ENCODE data around the gene IRX4.

Gene IRX4

DNA sequence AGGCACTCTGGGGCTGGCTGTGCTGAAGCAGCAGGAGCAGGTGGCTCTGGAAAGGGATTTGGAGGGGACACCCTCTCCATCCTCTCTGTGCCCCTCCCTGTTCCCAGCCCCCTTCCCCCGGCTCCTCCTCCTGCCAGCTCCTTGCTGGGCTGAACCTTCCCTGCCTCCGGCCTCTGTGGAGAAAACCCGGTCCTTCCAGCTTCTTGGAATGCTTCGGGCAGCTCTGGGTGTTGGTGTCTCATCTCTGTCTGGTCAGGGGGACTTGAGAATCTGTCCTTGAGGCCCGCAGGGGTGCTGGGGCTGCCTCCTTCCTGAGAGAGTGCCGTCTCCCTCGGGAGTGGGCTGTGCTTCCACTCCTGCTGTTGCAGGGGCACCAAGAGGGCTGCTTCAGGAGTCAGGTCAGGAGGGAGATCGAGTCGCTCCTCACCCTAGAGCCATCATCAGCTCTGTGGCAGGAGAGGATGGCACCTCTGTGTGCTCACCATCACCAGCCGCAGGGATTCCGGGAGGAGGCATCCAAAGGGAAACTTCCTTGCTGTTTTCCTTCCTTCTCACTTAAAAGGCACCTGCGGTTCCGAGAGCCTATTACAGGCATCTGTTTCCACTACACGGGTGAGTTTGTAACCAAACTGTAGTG, 50.9 kb downstream of the IRX4 start:
- ATAC-seq (ENCODE audit: low read depth) (no peak), DNase-seq (ENCODE audit: low spot score in 2 of 2) (no peak)
- Mint-ChIP-seq H3K9me3 (no peaks in the 10 kb centered on the region), H3K27me3 (no peaks in the 10 kb centered on the region), H3K4me1 (no peaks in the 10 kb centered on the region), H3K36me3 (peaks cover 3% of the 10 kb centered on the region), H3K4me3 (no peak overlapping the region), H3K27ac (no peak overlapping the region)

- H3K36me3 Mint-ChIP-seq, result peaks cover 3% of the 10 kb centered on the region
- H3K9me3 Mint-ChIP-seq, result no peaks in the 10 kb centered on the region
- no peak for ATAC-seq (ENCODE audit: low read depth)
- no peak for DNase-seq (ENCODE audit: low spot score in 2 of 2)
- no peak overlapping the region for H3K27ac Mint-ChIP-seq
- no peaks in the 10 kb centered on the region for H3K27me3 Mint-ChIP-seq
- no peak overlapping the region for H3K4me3 Mint-ChIP-seq
- H3K4me1 Mint-ChIP-seq, result no peaks in the 10 kb centered on the region
Measured at GRCh38 chr5:1831257-1831656, 51.5 kb downstream of the IRX4 start.

DNA sequence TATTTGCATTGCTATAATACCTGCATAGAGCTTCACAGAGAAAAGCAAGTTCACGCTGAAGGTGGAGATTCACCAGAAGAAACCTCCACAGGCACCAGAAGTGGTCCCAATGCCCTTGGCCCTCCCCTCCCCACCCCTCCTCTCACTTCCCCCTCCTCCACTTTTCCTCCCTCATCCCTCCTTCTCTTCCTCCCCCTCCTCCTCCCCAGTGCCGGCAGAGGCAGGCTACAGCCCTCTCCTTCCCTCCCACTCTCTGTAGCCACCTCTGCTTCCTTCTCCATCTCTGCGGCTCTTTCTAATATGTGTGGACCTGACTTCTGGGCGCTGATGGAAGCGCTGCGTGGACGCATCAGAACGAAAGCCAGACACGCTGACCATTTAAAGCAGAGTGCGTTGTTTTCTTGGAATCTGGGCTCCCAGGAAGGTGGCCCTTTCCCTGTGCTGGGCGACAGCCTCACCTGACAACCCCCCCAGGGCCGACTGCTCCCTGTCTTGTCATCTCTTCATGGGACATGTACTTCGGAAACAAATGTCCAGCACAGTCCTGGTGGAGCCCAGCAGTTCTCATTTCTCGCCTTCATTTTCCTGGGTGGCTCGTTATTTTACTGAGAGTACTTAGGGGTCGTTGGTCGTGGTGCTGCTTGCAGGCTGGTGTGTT, 52.0 kb downstream of the IRX4 start:
- H3K4me3 Mint-ChIP-seq, result no peak overlapping the region
- ATAC-seq (ENCODE audit: low read depth) (no peak), DNase-seq (ENCODE audit: low spot score in 2 of 2) (no peak)
- H3K4me1 Mint-ChIP-seq, result no peaks in the 10 kb centered on the region
- no peaks in the 10 kb centered on the region for H3K27me3 Mint-ChIP-seq
- H3K27ac Mint-ChIP-seq, result no peak overlapping the region
- no peaks in the 10 kb centered on the region for H3K9me3 Mint-ChIP-seq
- H3K36me3 Mint-ChIP-seq, result peaks cover 3% of the 10 kb centered on the region

DNA sequence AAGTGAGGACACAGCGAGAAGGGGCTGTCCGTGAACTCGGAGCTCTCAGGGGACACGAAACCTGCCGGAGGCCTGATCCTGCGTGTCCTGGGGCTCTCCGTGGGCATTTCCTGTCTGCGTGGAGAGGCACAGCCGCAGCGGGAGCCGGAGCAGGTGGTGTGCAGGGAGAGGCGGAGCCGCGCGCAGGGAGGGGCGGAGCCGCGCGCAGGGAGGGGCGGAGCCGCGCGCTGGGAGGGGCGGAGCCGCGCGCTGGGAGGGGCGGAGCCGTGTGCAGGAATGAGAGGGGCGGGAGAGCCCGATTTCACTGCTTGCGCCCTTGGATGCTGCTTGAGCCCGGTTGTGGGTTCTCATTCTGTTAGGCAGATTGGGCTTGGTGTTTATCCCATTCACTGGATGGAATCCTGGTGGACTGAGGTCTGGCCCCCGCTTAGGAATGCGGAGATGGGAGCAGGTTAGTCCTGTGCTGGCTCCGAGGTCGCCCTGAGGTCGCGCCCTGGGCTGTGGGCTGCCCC, 54.8 kb downstream of the IRX4 start:
- H3K27ac Mint-ChIP-seq, result no peak overlapping the region
- DNase-seq (ENCODE audit: low spot score in 2 of 2), result no peak
- peaks cover 8% of the 10 kb centered on the region for H3K36me3 Mint-ChIP-seq
- no peaks in the 10 kb centered on the region for H3K9me3 Mint-ChIP-seq
- H3K4me1 Mint-ChIP-seq, result no peaks in the 10 kb centered on the region
- peak; percentile 19 for ATAC-seq (ENCODE audit: low read depth)
- H3K4me3 Mint-ChIP-seq, result no peak overlapping the region
- H3K27me3 Mint-ChIP-seq, result no peaks in the 10 kb centered on the region
